SK-N-SH (cell line): ENCODE measurements around the gene PBX2. TPM values are rescaled to one million over a fixed set of nuclear protein-coding genes. Genes with fewer than 3 reads are reported as not detected.

Experiments
- CTCF ChIA-PET: fragments of 300-600, 350-600 bp; formaldehyde crosslinking; extraction: SDS; loops from one replicate; lab custom pipeline; 2021; lab: Yijun Ruan, JAX
- POLR2A ChIA-PET: fragments of 350-600 bp; sonication (Branson Sonifier 250); formaldehyde crosslinking; extraction: SDS; loops from one replicate; lab custom pipeline; 2020; ENCODE audit warnings: antibody characterized with exemption, inconsistent platforms; lab: Yijun Ruan, JAX
- DNase-seq: peaks from one replicate; pipeline ENCODE4 v3.0.0; 2012
- H2AFZ ChIP-seq: fragments of 200-600 bp; sonication (generic); 2 replicates; pipeline ENCODE4 v1.8.1; 2016; ENCODE audit warnings: antibody characterized with exemption, mild to moderate bottlenecking, low read depth
- H3F3A ChIP-seq: fragments of 200-600 bp; sonication (generic); replicated peaks from 2 replicates; pipeline ENCODE3; 2016; ENCODE audit warnings: antibody characterized with exemption, mild to moderate bottlenecking; ENCODE audit not compliant: insufficient read depth
- H3K27ac ChIP-seq, 2 experiments: fragments of 200-500 bp in 1 of 2; fragments of 200-600 bp in 1 of 2; sonication (Bioruptor generic) in 1 of 2; sonication (generic), shearing (Covaris generic) in 1 of 2; 2 replicates each; pipeline versions ENCODE4 v1.5.1 to v1.6.1; 2014 to 2016; ENCODE audit warnings: low read depth in 2 of 2, inconsistent platforms in 1 of 2, low read length in 1 of 2, mild to moderate bottlenecking in 1 of 2, mixed read lengths in 1 of 2
- H3K27me3 ChIP-seq: fragments of 200-600 bp; sonication (generic), shearing (Covaris generic); 2 replicates; pipeline ENCODE4 v1.6.1; 2016; ENCODE audit warnings: mixed run types; ENCODE audit not compliant: insufficient read depth
- H3K36me3 ChIP-seq, 2 experiments: fragments of 200-500 bp in 1 of 2; fragments of 200-600 bp in 1 of 2; sonication (Bioruptor generic) in 1 of 2; sonication (generic) in 1 of 2; replicated peaks in 1 of 2; 2 replicates each; pipeline versions ENCODE3 to v1.5.1; 2014 to 2016; ENCODE audit warnings: low read length in 1 of 2, mild to moderate bottlenecking in 1 of 2; ENCODE audit not compliant: insufficient read depth in 2 of 2, control insufficient read depth in 1 of 2
- H3K4me1 ChIP-seq, 2 experiments: fragments of 200-500 bp in 1 of 2; fragments of 200-600 bp in 1 of 2; sonication (Bioruptor generic) in 1 of 2; sonication (generic), shearing (Covaris generic) in 1 of 2; 2 replicates each; pipeline versions ENCODE4 v1.5.1 to v1.6.1; 2014 to 2016; ENCODE audit warnings: low read depth in 1 of 2, low read length in 1 of 2, mixed run types in 1 of 2; ENCODE audit not compliant: insufficient read depth in 2 of 2, control insufficient read depth in 1 of 2
- H3K4me2 ChIP-seq: fragments of 200-600 bp; sonication (generic), shearing (Covaris generic); 2 replicates; pipeline ENCODE4 v1.6.1; 2017; ENCODE audit warnings: mixed run types
- H3K4me3 ChIP-seq, 2 experiments: fragments of 200-500 bp in 1 of 2; fragments of 200-600 bp in 1 of 2; sonication (Bioruptor generic) in 1 of 2; sonication (generic), shearing (Covaris generic) in 1 of 2; 2 replicates each; pipeline versions ENCODE4 v1.5.1 to v1.8.1; 2014 to 2016; ENCODE audit warnings: low read depth in 2 of 2, inconsistent platforms in 1 of 2, low read length in 1 of 2, mild to moderate bottlenecking in 1 of 2, mixed read lengths in 1 of 2, moderate library complexity in 1 of 2
- H3K79me2 ChIP-seq: fragments of 200-600 bp; sonication (generic); 2 replicates; pipeline ENCODE4 v1.8.1; 2017; ENCODE audit warnings: mild to moderate bottlenecking; ENCODE audit not compliant: insufficient read depth
- H3K9ac ChIP-seq: fragments of 200-600 bp; sonication (generic); 2 replicates; pipeline ENCODE4 v1.6.1; 2017; ENCODE audit warnings: mixed run types
- H3K9me2 ChIP-seq: fragments of 200-600 bp; sonication (generic); 2 replicates; pipeline ENCODE4 v1.6.1; 2017; ENCODE audit warnings: mixed run types
- H3K9me3 ChIP-seq: fragments of 200-600 bp; sonication (generic); 2 replicates; pipeline ENCODE4 v1.6.1; 2017; ENCODE audit warnings: mixed run types, mild to moderate bottlenecking, moderate library complexity
- H4K20me1 ChIP-seq: fragments of 200-600 bp; sonication (generic); 2 replicates; pipeline ENCODE4 v1.6.1; 2017; ENCODE audit warnings: mild to moderate bottlenecking, mixed run types; ENCODE audit not compliant: insufficient read depth
- CHD2 ChIP-seq: fragments of 150-350 bp; IDR thresholded peaks from 2 replicates; pipeline ENCODE4 v1.6.1; 2018; ENCODE audit warnings: low read length; ENCODE audit not compliant: partially characterized antibody
- EP300 ChIP-seq, 2 experiments: IDR thresholded peaks; 2 replicates each; pipeline versions ENCODE4 v1.4.0 to v1.6.1; 2012; ENCODE audit warnings: borderline replicate concordance in 1 of 2, low read depth in 1 of 2, low read length in 1 of 2
- FOXJ3 ChIP-seq: sonication (generic); formaldehyde crosslinking; IDR thresholded peaks from 2 replicates; pipeline ENCODE4 v1.5.1; 2020; ENCODE audit warnings: mild to moderate bottlenecking, missing genetic modification reagents
- FOXM1 ChIP-seq: IDR thresholded peaks from 2 replicates; pipeline ENCODE4 v1.4.0; 2012; ENCODE audit warnings: low read depth, mild to moderate bottlenecking
- GABPA ChIP-seq: IDR thresholded peaks from 2 replicates; pipeline ENCODE4 v1.4.0; 2012; ENCODE audit warnings: low read depth, mild to moderate bottlenecking
- GATA2 ChIP-seq: sonication (generic); formaldehyde crosslinking; IDR thresholded peaks from 2 replicates; pipeline ENCODE4 v1.5.0; 2020; ENCODE audit warnings: mild to moderate bottlenecking, missing genetic modification reagents
- JUND ChIP-seq: IDR thresholded peaks from 2 replicates; pipeline ENCODE4 v1.4.0; 2012
- MXI1 ChIP-seq: IDR thresholded peaks from 2 replicates; pipeline ENCODE4 v1.6.1; 2012; ENCODE audit warnings: mild to moderate bottlenecking, low read depth, low read length, improper control_type of control experiment
- NRF1 ChIP-seq: IDR thresholded peaks from 2 replicates; pipeline ENCODE4 v1.6.1; 2012; ENCODE audit warnings: low read depth, mild to moderate bottlenecking, low read length
- POLR2AphosphoS5 ChIP-seq: IDR thresholded peaks from 2 replicates; pipeline ENCODE4 v1.6.1; 2012; ENCODE audit warnings: low read depth, low read length
- RCOR1 ChIP-seq: fragments of 150-350 bp; IDR thresholded peaks from 2 replicates; pipeline ENCODE4 v1.6.1; 2017; ENCODE audit warnings: antibody characterized with exemption, low read length
- RFX5 ChIP-seq: IDR thresholded peaks from 2 replicates; pipeline ENCODE4 v1.6.1; 2012; ENCODE audit warnings: mild to moderate bottlenecking, improper control_type of control experiment, low read length
- SIN3A ChIP-seq: IDR thresholded peaks from 2 replicates; pipeline ENCODE4 v1.6.1; 2012; ENCODE audit warnings: low read depth, mild to moderate bottlenecking, low read length, moderate library complexity, borderline replicate concordance
- TAF1 ChIP-seq: IDR thresholded peaks from 2 replicates; pipeline ENCODE4 v1.6.1; 2012; ENCODE audit warnings: low read depth, mild to moderate bottlenecking, low read length, moderate library complexity, borderline replicate concordance
- TEAD4 ChIP-seq: IDR thresholded peaks from 2 replicates; pipeline ENCODE4 v1.4.0; 2012; ENCODE audit warnings: mild to moderate bottlenecking, borderline replicate concordance; ENCODE audit not compliant: insufficient read depth
- YY1 ChIP-seq: IDR thresholded peaks from 2 replicates; pipeline ENCODE4 v1.4.0; 2012; ENCODE audit warnings: low read depth, mild to moderate bottlenecking
- WGBS: methylation state at CpG from one replicate; pipeline ENCODE4 v1.1.6; 2017; ENCODE audit warnings: low lambda C conversion rate; 5-methylcytosine and 5-hydroxymethylcytosine counted together
- polyA plus RNA-seq, 3 experiments: library from polyadenylated mRNA; depleted of rRNA; stranded (reverse); fragments of >200 nt; gene quantifications; 2 replicates each; pipeline ENCODE4 v1.2.3, GENCODE V29; 2012
- TF ChIP-seq, protein P1 (sequence below): IDR thresholded peaks from 2 replicates; pipeline ENCODE4; 2012
- TF ChIP-seq, protein P2 (sequence below): fragments of 150-350 bp; IDR thresholded peaks from 2 replicates; pipeline ENCODE4 v1.6.1; 2016; ENCODE audit warnings: mild to moderate bottlenecking, low read depth, low read length
- TF ChIP-seq, protein P3 (sequence below): IDR thresholded peaks from 2 replicates; pipeline ENCODE4 v1.6.1; 2012; ENCODE audit warnings: mild to moderate bottlenecking, low read depth, low read length, moderate library complexity
- TF ChIP-seq, protein P4 (sequence below): IDR thresholded peaks from 2 replicates; pipeline ENCODE4 v1.4.0; 2012; ENCODE audit warnings: low read depth, borderline replicate concordance

The PBX2 gene
- polyA plus RNA-seq, 1 of the 3 experiments (the other 2 are of a cell fraction): 74.5 TPM

DNA sequence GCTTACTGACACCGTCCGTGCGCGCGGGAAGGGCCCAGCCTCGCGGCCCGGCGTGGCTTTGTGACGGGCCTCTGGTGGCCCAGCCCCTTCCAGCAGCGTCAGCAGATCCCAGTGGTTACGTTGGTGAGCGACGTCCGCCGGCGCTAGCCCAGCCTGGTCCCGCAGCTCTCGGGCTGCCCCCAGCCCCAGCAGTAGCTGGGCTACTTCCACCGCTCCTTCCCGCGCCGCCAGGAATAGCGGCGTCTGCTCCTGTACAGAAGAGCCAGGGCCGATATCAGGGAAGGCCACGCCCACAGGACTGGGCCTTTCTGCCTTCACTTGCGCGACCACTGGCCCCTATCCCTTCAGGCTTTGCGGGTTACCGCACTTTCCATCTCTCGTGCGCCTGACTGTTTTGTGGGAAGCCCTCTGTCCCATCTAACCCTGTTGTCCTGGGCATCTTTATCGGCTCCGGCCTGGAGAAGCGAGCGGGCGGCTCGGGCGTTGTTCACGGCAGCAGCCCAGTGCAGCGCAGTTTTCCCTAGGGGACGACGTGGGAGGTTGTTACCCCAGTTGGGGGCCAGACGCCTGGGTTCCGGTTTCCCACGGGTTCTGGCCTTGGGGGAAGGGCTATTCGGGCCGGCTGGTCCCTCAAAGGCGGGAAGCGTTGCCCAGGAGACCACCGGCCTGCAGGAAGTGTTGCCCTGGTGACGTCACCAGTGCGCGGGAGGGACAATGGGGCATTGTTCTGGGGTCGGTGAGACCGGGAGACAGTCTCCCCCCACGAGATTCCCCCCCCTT, 6.1 kb upstream of the PBX2 start (continued):
- TF ChIP-seq, protein P1, sequence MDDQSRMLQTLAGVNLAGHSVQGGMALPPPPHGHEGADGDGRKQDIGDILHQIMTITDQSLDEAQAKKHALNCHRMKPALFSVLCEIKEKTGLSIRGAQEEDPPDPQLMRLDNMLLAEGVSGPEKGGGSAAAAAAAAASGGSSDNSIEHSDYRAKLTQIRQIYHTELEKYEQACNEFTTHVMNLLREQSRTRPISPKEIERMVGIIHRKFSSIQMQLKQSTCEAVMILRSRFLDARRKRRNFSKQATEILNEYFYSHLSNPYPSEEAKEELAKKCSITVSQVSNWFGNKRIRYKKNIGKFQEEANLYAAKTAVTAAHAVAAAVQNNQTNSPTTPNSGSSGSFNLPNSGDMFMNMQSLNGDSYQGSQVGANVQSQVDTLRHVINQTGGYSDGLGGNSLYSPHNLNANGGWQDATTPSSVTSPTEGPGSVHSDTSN: peak; percentile 58
- TF ChIP-seq FOXM1: no peak
- TF ChIP-seq EP300 (IDR thresholded peaks at IDR 0.05; ENCODE audit: borderline replicate concordance in 1 of 2, low read depth in 1 of 2, low read length in 1 of 2): peak in 1 of 2 experiments; percentile 33; a peak in 1 of 4 replicates
- TF ChIP-seq CHD2: peak; percentile 87
- TF ChIP-seq FOXJ3 (CRISPR knock-in tag): peak; percentile 21; the same call in 1 of the 2 replicates
- TF ChIP-seq RFX5: 0 out of 2 replicates have a peak, but pooled peaks have one; percentile 11
- TF ChIP-seq, protein P2, sequence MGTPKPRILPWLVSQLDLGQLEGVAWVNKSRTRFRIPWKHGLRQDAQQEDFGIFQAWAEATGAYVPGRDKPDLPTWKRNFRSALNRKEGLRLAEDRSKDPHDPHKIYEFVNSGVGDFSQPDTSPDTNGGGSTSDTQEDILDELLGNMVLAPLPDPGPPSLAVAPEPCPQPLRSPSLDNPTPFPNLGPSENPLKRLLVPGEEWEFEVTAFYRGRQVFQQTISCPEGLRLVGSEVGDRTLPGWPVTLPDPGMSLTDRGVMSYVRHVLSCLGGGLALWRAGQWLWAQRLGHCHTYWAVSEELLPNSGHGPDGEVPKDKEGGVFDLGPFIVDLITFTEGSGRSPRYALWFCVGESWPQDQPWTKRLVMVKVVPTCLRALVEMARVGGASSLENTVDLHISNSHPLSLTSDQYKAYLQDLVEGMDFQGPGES: no peak

DNA sequence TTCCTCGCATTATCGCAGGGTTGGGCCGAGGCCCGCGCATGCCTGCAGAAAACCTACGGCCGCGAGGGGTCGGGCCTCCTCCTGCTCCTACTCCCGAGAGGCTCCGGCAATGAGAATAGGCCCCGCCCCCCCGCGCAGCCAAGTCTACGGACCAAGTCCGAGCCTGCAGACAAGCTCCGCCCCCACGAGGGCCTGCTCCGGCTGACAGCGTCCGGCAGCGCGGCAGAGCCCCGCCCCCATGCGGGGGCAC, 5.6 kb upstream of the PBX2 start:
- H3K9me3 ChIP-seq: no peaks in the 10 kb centered on the region
- peak overlapping the region; percentile 100; the same call in 1 of the 2 replicates for H3K9ac ChIP-seq
- peaks cover 6 to 23% of the 10 kb centered on the region in 2 experiments; a peak in 1 of 4 replicates for H3K4me1 ChIP-seq
- peak overlapping the region; percentile 83 to 95 for H3K4me3 ChIP-seq
- no peaks in the 10 kb centered on the region for H3K27me3 ChIP-seq
- H3K79me2 ChIP-seq: no peaks in the 10 kb centered on the region
- H3K27ac ChIP-seq: peak overlapping the region in 1 of 2 experiments; percentile 100; a peak in 3 of 4 replicates
- 2% methylated on average over 10 of the region's 25 CpGs for WGBS
- no peaks in the 10 kb centered on the region for H4K20me1 ChIP-seq
- H3K9me2 ChIP-seq: no peaks in the 10 kb centered on the region
- peak; percentile 94 for DNase-seq
- H3K4me2 ChIP-seq: no peak overlapping the region; the same call in 1 of the 2 replicates
- H2AFZ ChIP-seq: no peak overlapping the region
- no peaks in the 10 kb centered on the region for H3K36me3 ChIP-seq
- H3F3A ChIP-seq: peaks cover 15% of the 10 kb centered on the region
- ChIA-PET CTCF (interaction anchor here (0.7 to 2.3 kb wide), 12 partner anchors 13 to 643 kb away, joined by 3 to 17 read pairs (median 5); partner anchors contain the start of genes AGPAT1, ATF6B, EGFL8 and FKBPL), POLR2A (interaction anchor here (0.5 to 2.2 kb wide), 11 partner anchors 9 to 1013 kb away, joined by 3 to 16 read pairs (median 4); partner anchors contain the start of genes ATF6B, DDX39B, DXO and FKBPL)
- TF ChIP-seq TAF1 (no peak), NRF1 (peak; percentile 93), GABPA (no peak), RCOR1 (no peak), TEAD4 (no peak), SIN3A (peak; percentile 78; the same call in 1 of the 2 replicates), YY1 (0 out of 2 replicates have a peak, but pooled peaks have one; percentile 11), JUND (no peak), POLR2AphosphoS5 (no peak), MXI1 (peak; percentile 98), CHD2 (peak; percentile 67), GATA2 (CRISPR knock-in tag) (no peak)
- TF ChIP-seq, protein P3, sequence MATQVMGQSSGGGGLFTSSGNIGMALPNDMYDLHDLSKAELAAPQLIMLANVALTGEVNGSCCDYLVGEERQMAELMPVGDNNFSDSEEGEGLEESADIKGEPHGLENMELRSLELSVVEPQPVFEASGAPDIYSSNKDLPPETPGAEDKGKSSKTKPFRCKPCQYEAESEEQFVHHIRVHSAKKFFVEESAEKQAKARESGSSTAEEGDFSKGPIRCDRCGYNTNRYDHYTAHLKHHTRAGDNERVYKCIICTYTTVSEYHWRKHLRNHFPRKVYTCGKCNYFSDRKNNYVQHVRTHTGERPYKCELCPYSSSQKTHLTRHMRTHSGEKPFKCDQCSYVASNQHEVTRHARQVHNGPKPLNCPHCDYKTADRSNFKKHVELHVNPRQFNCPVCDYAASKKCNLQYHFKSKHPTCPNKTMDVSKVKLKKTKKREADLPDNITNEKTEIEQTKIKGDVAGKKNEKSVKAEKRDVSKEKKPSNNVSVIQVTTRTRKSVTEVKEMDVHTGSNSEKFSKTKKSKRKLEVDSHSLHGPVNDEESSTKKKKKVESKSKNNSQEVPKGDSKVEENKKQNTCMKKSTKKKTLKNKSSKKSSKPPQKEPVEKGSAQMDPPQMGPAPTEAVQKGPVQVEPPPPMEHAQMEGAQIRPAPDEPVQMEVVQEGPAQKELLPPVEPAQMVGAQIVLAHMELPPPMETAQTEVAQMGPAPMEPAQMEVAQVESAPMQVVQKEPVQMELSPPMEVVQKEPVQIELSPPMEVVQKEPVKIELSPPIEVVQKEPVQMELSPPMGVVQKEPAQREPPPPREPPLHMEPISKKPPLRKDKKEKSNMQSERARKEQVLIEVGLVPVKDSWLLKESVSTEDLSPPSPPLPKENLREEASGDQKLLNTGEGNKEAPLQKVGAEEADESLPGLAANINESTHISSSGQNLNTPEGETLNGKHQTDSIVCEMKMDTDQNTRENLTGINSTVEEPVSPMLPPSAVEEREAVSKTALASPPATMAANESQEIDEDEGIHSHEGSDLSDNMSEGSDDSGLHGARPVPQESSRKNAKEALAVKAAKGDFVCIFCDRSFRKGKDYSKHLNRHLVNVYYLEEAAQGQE: no peak
- TF ChIP-seq, protein P2: no peak
- TF ChIP-seq, protein P4, sequence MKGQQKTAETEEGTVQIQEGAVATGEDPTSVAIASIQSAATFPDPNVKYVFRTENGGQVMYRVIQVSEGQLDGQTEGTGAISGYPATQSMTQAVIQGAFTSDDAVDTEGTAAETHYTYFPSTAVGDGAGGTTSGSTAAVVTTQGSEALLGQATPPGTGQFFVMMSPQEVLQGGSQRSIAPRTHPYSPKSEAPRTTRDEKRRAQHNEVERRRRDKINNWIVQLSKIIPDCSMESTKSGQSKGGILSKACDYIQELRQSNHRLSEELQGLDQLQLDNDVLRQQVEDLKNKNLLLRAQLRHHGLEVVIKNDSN: no peak
- TF ChIP-seq, protein P1: no peak
